Endometrial microvascular endothelial cells (primary cell): ENCODE results near the gene ZNF750. TPM values are rescaled to one million over a fixed set of nuclear protein-coding genes. Genes with fewer than 3 reads are reported as not detected.

Experiments
- in situ Hi-C: cut with HindIII; loops from 2 replicates; pipeline ENCODE4 v1.10.0; 2017; ENCODE audit warnings: low sequenced_read_pairs, low pct_unique_long_range_greater_than_20kb; ENCODE audit errors: inconsistent ontology term
- total RNA-seq: library from RNA; depleted of rRNA; stranded (reverse); fragments of >200 nt; gene quantifications from one replicate; pipeline ENCODE4 v1.2.3, GENCODE V29; 2015; ENCODE audit errors: inconsistent ontology term

Gene ZNF750
- total RNA-seq, 1 donor from 2014 or later, result 0.09 TPM

DNA sequence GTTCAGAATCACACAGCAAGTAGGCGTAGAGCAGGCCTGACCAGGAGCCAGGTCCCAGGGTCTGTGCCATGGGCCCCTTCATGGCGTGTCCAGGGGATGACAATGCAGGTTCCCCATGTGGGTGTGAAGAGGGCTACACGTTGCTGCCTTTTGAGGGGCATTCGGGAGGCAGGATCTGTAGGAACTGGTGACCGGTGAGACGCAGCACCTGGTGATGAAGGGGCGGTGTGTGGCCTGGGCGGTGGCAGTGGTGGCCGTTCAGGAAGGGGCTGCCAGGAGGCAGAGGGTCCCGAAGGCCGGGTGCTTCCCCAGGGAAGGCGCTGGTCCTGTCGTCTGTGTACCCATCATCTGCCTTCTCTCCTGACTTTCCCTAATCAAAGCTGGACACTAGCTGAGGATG is 34.6 kb downstream of the ZNF750 start:
- in situ Hi-C loops, result no loop called here

DNA sequence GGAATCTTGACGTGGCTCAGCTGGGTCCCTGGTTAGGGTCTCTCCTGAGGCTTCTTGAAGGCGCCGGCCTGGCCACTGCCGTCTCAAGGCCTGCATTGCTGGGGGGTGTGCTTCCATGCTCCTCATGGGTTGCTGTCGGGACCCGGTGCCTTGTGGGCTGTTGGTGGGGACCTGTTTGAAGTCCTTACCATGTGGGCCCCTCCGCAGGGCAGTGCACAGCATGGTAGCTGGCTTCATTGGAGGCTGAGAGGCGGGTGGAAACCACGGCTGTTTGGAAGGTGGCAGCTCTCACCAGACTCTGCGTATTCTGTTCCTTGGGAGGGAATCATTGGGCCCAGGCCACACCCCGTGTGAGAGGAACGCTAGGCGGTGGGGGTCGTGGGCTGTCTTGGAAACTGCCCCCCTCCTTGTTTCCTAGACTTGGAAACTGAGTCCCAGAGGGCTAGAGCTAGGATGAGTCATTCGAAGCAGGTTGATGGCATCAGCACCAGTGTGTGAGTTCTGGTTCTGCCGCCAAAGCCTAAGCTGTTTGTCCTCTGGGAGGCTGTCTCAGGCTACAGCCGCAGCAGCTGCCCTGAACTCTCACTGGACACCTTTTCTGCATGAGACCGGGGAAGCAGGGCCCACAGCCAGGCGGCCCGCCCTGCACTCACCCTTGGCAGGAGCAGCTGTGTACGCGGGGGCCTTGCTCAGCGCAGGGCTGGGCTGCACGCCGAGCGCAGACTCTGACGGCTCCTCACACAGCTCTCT is 35.2 kb downstream of the ZNF750 start:
- in situ Hi-C loops, result no loop called here

GRCh38 chr17:82803606-82804005 is 36.2 kb downstream of the ZNF750 start:
- in situ Hi-C loops, result no loop called here

DNA sequence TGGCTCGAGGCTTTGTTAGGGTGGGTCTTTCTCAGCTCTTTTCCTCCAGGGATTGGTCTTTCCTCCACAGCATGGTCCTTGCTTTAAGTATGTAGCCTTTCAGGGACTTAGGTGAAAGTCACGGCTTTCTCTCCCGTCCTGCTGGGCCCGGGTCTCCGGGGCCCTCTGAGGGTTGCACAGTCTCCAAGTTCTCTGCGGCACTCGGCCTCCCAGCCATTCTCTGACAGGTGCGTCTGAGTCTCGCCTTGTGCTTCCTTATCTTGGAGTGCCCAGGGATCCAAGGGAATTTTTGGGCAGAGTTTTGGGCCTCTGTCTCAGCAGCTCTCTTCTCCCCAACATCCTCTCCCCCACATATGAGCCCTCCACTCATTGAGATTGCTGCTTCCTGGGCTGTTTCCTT is 36.6 kb downstream of the ZNF750 start:
- in situ Hi-C loops, result no loop called here

GRCh38 chr17:82802075-82802780 is 37.6 kb downstream of the ZNF750 start:
- in situ Hi-C loops, result no loop called here

- in situ Hi-C loops, result no loop called here
Measured at GRCh38 chr17:82801377-82801970, 38.3 kb downstream of the ZNF750 start.

- in situ Hi-C loops, result no loop called here
Measured at GRCh38 chr17:82800885-82801284, 38.9 kb downstream of the ZNF750 start.

- in situ Hi-C loops, result no loop called here
Measured at GRCh38 chr17:82799591-82799990, 40.2 kb downstream of the ZNF750 start.

- in situ Hi-C loops, result no loop called here
Measured at GRCh38 chr17:82798752-82799151, 41.1 kb downstream of the ZNF750 start.

- in situ Hi-C loops, result no loop called here
Measured at GRCh38 chr17:82797061-82797460, 42.8 kb downstream of the ZNF750 start.

- in situ Hi-C loops, result no loop called here
Measured at GRCh38 chr17:82795615-82796014, 44.2 kb downstream of the ZNF750 start.

DNA sequence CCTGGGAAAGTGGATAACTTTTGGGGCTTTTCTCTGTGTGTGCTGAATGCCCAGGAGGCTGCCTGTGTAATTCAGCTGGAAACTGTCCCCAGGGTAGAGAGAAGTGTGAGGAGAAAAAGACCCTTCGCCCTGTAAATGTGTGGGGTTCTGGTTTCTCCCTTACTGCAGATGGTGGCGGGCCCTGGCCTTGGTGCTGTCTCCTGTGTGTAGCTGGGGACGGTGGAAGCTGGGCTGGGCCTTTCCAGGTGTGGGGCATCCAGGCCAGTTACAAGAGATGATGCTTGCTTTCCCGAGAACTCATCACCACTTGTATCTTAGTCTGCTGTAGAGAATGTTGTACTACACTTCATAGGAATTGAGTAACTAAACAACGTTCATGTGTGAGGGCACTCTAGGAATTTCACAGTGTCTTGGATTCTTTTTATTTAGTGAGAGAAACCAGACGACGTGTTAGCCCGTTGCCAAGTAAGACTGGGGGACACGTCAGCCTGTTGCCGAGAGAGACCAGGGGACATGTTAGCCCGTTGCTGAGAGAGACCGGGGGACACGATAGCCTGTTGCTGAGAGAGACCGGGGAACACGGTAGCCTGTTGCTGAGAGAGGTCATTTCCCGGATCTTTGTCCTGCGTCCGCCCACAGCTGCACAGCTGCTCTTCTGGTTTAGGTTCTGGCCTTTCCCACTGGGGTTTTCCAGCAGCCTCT is 44.9 kb downstream of the ZNF750 start:
- in situ Hi-C loops, result no loop called here

DNA sequence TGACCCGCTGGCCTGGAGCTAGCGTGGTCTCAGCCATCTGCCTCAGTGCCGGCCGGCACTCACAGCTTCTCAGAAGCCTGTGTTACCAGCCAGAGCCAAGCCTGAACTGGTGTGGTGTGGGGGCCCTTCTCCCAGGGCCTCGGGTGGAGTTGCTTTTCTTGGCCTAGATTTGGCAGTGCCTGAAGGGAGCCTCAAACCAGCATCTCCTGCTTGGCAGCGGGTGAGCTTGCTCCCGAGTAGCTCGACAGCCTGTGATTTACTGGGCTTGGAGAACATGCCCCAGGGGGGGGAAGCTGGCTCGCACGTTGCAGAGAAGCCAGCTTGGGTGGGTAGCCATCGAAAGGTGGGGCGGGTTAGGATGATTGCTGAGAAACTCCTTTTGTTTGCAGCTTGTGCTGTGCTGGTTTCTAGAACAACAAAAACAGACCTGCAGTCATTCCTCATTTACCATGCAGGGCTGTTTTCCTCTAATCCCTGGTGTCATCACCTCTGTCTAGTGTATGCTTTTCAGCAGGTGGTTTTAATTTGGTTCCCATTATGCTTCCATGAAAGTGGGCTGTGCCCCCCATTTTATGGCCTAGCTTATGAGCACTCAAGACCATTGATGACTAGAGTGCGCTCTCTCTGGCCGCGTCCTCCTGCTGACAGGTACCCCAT is 45.7 kb downstream of the ZNF750 start:
- in situ Hi-C loops, result no loop called here

DNA sequence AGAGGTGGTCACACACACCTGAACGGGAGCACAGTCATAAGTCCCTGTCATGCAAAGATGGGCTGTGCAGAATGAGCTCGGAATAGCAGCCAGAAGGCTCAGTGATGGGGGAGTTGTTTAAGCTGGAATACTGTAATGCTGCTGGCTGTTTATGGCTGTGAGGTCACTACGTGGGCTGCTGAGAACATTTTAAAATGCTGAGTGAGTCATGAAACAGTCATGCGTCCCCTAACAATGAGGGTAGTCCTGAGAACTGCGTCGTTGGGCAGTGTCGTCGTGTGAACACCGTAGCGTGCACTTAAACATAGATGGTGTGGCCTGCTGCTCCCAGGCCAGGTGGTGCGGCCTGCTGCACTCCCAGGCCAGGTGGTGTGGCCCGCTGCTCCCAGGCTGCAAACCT is 48.3 kb downstream of the ZNF750 start:
- in situ Hi-C loops, result no loop called here

- in situ Hi-C loops, result no loop called here
Measured at GRCh38 chr17:82790391-82790790, 49.4 kb downstream of the ZNF750 start.

DNA sequence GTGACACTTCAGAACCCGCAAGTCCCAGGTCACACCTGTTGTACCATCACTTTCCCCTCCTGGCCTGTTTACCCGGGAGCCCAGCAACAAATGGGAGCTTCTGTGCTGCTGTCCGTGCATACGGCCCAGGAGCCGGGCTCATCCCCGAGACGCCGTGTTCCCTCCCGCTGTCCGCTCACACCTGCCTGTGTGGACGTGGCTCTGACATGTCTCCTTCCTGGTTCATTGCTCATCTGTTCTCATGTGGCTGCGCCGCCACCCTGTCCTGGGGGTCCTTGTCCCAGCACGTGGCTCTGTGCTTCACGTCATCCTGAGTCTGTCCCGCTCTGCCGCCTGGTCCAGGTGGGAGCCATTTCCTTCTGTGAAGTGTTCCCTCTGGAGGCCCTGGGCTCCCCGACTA is 50.0 kb downstream of the ZNF750 start:
- in situ Hi-C loops, result no loop called here

- in situ Hi-C loops, result no loop called here
Measured at GRCh38 chr17:82789051-82789592, 50.7 kb downstream of the ZNF750 start.

GRCh38 chr17:82788206-82789001 is 51.4 kb downstream of the ZNF750 start:
- in situ Hi-C loops, result no loop called here
